Right atrium auricular region (tissue), 2 donors: ENCODE measurements around the gene TBC1D13. TPM values are rescaled to one million over a fixed set of nuclear protein-coding genes. Genes with fewer than 3 reads are reported as not detected.
A peak's percentile ranks its signal among the peaks of the same experiment; 100 is the strongest.
"Not testable (repeated sequence)": the region's sequence is repeated elsewhere in the genome, so short reads cannot be mapped to it uniquely, and the experiment has no call there.

Experiments
- DNase-seq: peaks from one replicate; pipeline ENCODE4 v3.0.0-alpha.2; 2019; ENCODE audit warnings: low spot score
- H3K27ac ChIP-seq, 2 donors: fragments of 200-600 bp; sonication (generic); 1 replicate in 1 of 2; 2 replicates in 1 of 2; pipeline ENCODE4 v1.5.1; 2016 to 2019
- H3K27me3 ChIP-seq, 2 donors: fragments of 200-600 bp; sonication (generic); one replicate each; pipeline versions ENCODE4 v1.5.1 to v1.6.0; 2017 to 2019
- H3K36me3 ChIP-seq: fragments of 200-600 bp; sonication (generic); one replicate; pipeline ENCODE4 v1.5.1; 2016
- H3K4me1 ChIP-seq, 2 donors: fragments of 200-600 bp; sonication (generic); one replicate each; pipeline versions ENCODE4 v1.5.1 to v1.6.0; 2017 to 2019
- H3K4me3 ChIP-seq, 2 donors: fragments of 200-600 bp; sonication (generic); 1 replicate in 1 of 2; 2 replicates in 1 of 2; pipeline ENCODE4 v1.5.1; 2017 to 2019; ENCODE audit warnings: mild to moderate bottlenecking in 1 of 2, moderate library complexity in 1 of 2
- H3K9me3 ChIP-seq, 2 donors: fragments of 200-600 bp; sonication (generic); one replicate each; pipeline ENCODE4 v1.5.1; 2019
- total RNA-seq, 2 donors: library from RNA; depleted of rRNA; stranded (reverse); fragments of >200 nt; gene quantifications; one replicate each; pipeline ENCODE4 v1.1.0, GENCODE V29; 2016
- TF ChIP-seq, protein P1 (sequence below), 2 donors: fragments of 200-600 bp; sonication (generic); IDR thresholded peaks; one replicate each; pipeline ENCODE4 v1.5.1; 2019; ENCODE audit warnings: antibody characterized with exemption in 2 of 2

The TBC1D13 gene
- total RNA-seq, 2 donors from 2014 or later = 14.2 to 17.1 TPM

GRCh38 chr9:128770286-128771030, 16.6 kb upstream of the TBC1D13 start:
- Histone ChIP-seq H3K9me3 (no peaks in the 10 kb centered on the region), H3K27ac (peak overlapping the region in 1 of 2 donors; percentile 91), H3K4me3 (peak overlapping the region; percentile 86 to 87), H3K4me1 (peaks cover 0 to 15% of the 10 kb centered on the region in 2 donors), H3K27me3 (no peaks in the 10 kb centered on the region), H3K36me3 (no peaks in the 10 kb centered on the region)
- no peak for DNase-seq
- TF ChIP-seq, protein P1, sequence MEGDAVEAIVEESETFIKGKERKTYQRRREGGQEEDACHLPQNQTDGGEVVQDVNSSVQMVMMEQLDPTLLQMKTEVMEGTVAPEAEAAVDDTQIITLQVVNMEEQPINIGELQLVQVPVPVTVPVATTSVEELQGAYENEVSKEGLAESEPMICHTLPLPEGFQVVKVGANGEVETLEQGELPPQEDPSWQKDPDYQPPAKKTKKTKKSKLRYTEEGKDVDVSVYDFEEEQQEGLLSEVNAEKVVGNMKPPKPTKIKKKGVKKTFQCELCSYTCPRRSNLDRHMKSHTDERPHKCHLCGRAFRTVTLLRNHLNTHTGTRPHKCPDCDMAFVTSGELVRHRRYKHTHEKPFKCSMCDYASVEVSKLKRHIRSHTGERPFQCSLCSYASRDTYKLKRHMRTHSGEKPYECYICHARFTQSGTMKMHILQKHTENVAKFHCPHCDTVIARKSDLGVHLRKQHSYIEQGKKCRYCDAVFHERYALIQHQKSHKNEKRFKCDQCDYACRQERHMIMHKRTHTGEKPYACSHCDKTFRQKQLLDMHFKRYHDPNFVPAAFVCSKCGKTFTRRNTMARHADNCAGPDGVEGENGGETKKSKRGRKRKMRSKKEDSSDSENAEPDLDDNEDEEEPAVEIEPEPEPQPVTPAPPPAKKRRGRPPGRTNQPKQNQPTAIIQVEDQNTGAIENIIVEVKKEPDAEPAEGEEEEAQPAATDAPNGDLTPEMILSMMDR (IDR thresholded peaks at IDR 0.05) = no peak

GRCh38 chr9:128771094-128771721, 15.8 kb upstream of the TBC1D13 start:
- peaks cover 0 to 15% of the 10 kb centered on the region in 2 donors for H3K4me1 ChIP-seq
- no peaks in the 10 kb centered on the region for H3K36me3 ChIP-seq
- peak overlapping the region; percentile 91 to 96 for H3K27ac ChIP-seq
- H3K4me3 ChIP-seq = peak overlapping the region; percentile 86 to 87
- H3K27me3 ChIP-seq = no peaks in the 10 kb centered on the region
- TF ChIP-seq, protein P1 (IDR thresholded peaks at IDR 0.05) = no peak
- H3K9me3 ChIP-seq = no peaks in the 10 kb centered on the region
- DNase-seq = no peak

- Histone ChIP-seq H3K27ac (peak within 1 kb of the TSS; percentile 91 to 96), H3K4me3 (peak within 1 kb of the TSS; percentile 86 to 87), H3K27me3 (no peaks in the 10 kb centered on the region), H3K4me1 (peaks cover 0 to 15% of the 10 kb centered on the region in 2 donors), H3K36me3 (no peaks in the 10 kb centered on the region), H3K9me3 (no peaks in the 10 kb centered on the region)
- DNase-seq = peak; percentile 92
- TF ChIP-seq, protein P1 (IDR thresholded peaks at IDR 0.05) = no peak
These were observed 15.1 kb upstream of the TBC1D13 start, which contains the start of gene ZER1 for GRCh38 chr9:128771745-128772519. ZER1 (minus strand) TSS chr9:128771927; CDS start chr9:128755565, 16,362 bp downstream.

GRCh38 chr9:128773049-128773448, 14.0 kb upstream of the TBC1D13 start:
- Histone ChIP-seq H3K4me1 (peaks cover 0 to 15% of the 10 kb centered on the region in 2 donors), H3K27ac (no peak overlapping the region), H3K27me3 (no peaks in the 10 kb centered on the region), H3K4me3 (no peak overlapping the region), H3K36me3 (no peaks in the 10 kb centered on the region), H3K9me3 (no peaks in the 10 kb centered on the region)
- TF ChIP-seq, protein P1 (IDR thresholded peaks at IDR 0.05) = no peak
- no peak for DNase-seq

DNA sequence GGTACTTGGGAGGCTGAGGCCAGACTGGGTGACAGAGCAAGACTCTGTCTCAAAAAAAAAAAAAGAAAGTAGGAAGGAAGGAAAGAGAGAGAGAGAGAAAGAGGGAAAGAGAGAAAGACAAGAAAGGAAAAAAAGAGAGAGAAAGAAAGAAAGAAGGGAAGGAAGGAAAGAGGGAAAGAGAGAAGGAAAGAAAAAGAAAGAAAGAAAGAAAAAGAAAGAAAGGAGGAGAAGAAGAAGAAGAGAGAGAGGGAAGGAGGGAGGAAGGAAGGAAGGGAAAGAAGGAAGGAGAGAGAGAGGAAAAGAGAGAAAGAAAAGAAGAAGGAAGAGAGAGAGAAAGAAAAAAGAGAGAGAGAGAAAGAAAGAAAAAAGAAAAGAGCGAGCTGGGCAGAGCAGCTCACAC, 12.2 kb upstream of the TBC1D13 start:
- TF ChIP-seq, protein P1 (IDR thresholded peaks at IDR 0.05) = no peak
- no peaks in the 10 kb centered on the region for H3K27me3 ChIP-seq
- no peak for DNase-seq

GRCh38 chr9:128780093-128780492, 7.0 kb upstream of the TBC1D13 start:
- DNase-seq = not testable (repeated sequence)

More for the DNA sequence above, 12.2 kb upstream of the TBC1D13 start:
- Histone ChIP-seq H3K9me3 (no peaks in the 10 kb centered on the region), H3K27ac (no peak overlapping the region), H3K36me3 (no peaks in the 10 kb centered on the region), H3K4me1 (peaks cover 0 to 14% of the 10 kb centered on the region in 2 donors), H3K4me3 (no peak overlapping the region)

More at GRCh38 chr9:128780093-128780492, 7.0 kb upstream of the TBC1D13 start:
- H3K9me3 ChIP-seq, H3K27ac ChIP-seq, H3K27me3 ChIP-seq, H3K36me3 ChIP-seq, H3K4me3 ChIP-seq, H3K4me1 ChIP-seq: not testable (repeated sequence)
